Measurements from ENCODE around the gene SLC1A5.

The SLC1A5 gene

GRCh38 chr19:46732966-46733689, 55.3 kb downstream of the SLC1A5 start:
- Histone ChIP-seq H3K9me3 (ENCODE audit: control insufficient read depth in 1 of 2, low read length in 2 of 2) (no peaks in the 10 kb centered on the region), H3K27me3 (ENCODE audit: control insufficient read depth in 1 of 2, insufficient read depth in 2 of 2, low read length in 2 of 2) (no peaks in the 10 kb centered on the region), H3K9ac (ENCODE audit: low read depth in 1 of 2, low read length in 2 of 2) (no peak overlapping the region), H3K27ac (ENCODE audit: low read depth, low read length) (no peak overlapping the region), H3K4me3 (ENCODE audit: low read depth in 1 of 2, low read length in 2 of 2) (no peak overlapping the region), H3K4me1 (ENCODE audit: control insufficient read depth in 1 of 2, insufficient read depth in 2 of 2, low read length in 2 of 2) (peaks cover 8 to 24% of the 10 kb centered on the region in 2 donors), H3K36me3 (ENCODE audit: control insufficient read depth in 1 of 2, insufficient read depth in 2 of 2, low read length in 2 of 2) (peaks cover 44 to 84% of the 10 kb centered on the region in 2 donors)

- H3K27me3 ChIP-seq (ENCODE audit: control insufficient read depth in 1 of 2, insufficient read depth in 2 of 2, low read length in 2 of 2): no peaks in the 10 kb centered on the region
- H3K36me3 ChIP-seq (ENCODE audit: control insufficient read depth in 1 of 2, insufficient read depth in 2 of 2, low read length in 2 of 2): peaks cover 49 to 84% of the 10 kb centered on the region in 2 donors
- no peak overlapping the region for H3K27ac ChIP-seq (ENCODE audit: low read depth, low read length)
- no peak overlapping the region for H3K9ac ChIP-seq (ENCODE audit: low read depth in 1 of 2, low read length in 2 of 2)
- H3K4me1 ChIP-seq (ENCODE audit: control insufficient read depth in 1 of 2, insufficient read depth in 2 of 2, low read length in 2 of 2): peaks cover 8 to 24% of the 10 kb centered on the region in 2 donors
- no peak overlapping the region for H3K4me3 ChIP-seq (ENCODE audit: low read depth in 1 of 2, low read length in 2 of 2)
- no peaks in the 10 kb centered on the region for H3K9me3 ChIP-seq (ENCODE audit: control insufficient read depth in 1 of 2, low read length in 2 of 2)
These were observed 56.0 kb downstream of the SLC1A5 start for GRCh38 chr19:46732172-46732938.

GRCh38 chr19:46731584-46731983, 56.8 kb downstream of the SLC1A5 start:
- no peak overlapping the region for H3K4me3 ChIP-seq (ENCODE audit: low read depth in 1 of 2, low read length in 2 of 2)
- no peak overlapping the region for H3K27ac ChIP-seq (ENCODE audit: low read depth, low read length)
- no peaks in the 10 kb centered on the region for H3K9me3 ChIP-seq (ENCODE audit: control insufficient read depth in 1 of 2, low read length in 2 of 2)
- H3K9ac ChIP-seq (ENCODE audit: low read depth in 1 of 2, low read length in 2 of 2): no peak overlapping the region
- peaks cover 8 to 18% of the 10 kb centered on the region in 2 donors for H3K4me1 ChIP-seq (ENCODE audit: control insufficient read depth in 1 of 2, insufficient read depth in 2 of 2, low read length in 2 of 2)
- H3K36me3 ChIP-seq (ENCODE audit: control insufficient read depth in 1 of 2, insufficient read depth in 2 of 2, low read length in 2 of 2): peaks cover 46 to 84% of the 10 kb centered on the region in 2 donors
- no peaks in the 10 kb centered on the region for H3K27me3 ChIP-seq (ENCODE audit: control insufficient read depth in 1 of 2, insufficient read depth in 2 of 2, low read length in 2 of 2)

GRCh38 chr19:46731007-46731501, 57.3 kb downstream of the SLC1A5 start:
- H3K9me3 ChIP-seq (ENCODE audit: control insufficient read depth in 1 of 2, low read length in 2 of 2): no peaks in the 10 kb centered on the region
- no peak overlapping the region for H3K9ac ChIP-seq (ENCODE audit: low read depth in 1 of 2, low read length in 2 of 2)
- H3K4me3 ChIP-seq (ENCODE audit: low read depth in 1 of 2, low read length in 2 of 2): no peak overlapping the region
- H3K27ac ChIP-seq (ENCODE audit: low read depth, low read length): no peak overlapping the region
- H3K4me1 ChIP-seq (ENCODE audit: control insufficient read depth in 1 of 2, insufficient read depth in 2 of 2, low read length in 2 of 2): peaks cover 8 to 18% of the 10 kb centered on the region in 2 donors
- H3K36me3 ChIP-seq (ENCODE audit: control insufficient read depth in 1 of 2, insufficient read depth in 2 of 2, low read length in 2 of 2): peaks cover 46 to 88% of the 10 kb centered on the region in 2 donors
- H3K27me3 ChIP-seq (ENCODE audit: control insufficient read depth in 1 of 2, insufficient read depth in 2 of 2, low read length in 2 of 2): no peaks in the 10 kb centered on the region

- Histone ChIP-seq H3K27ac (ENCODE audit: low read depth, low read length) (no peak overlapping the region), H3K27me3 (ENCODE audit: control insufficient read depth in 1 of 2, insufficient read depth in 2 of 2, low read length in 2 of 2) (no peaks in the 10 kb centered on the region), H3K4me1 (ENCODE audit: control insufficient read depth in 1 of 2, insufficient read depth in 2 of 2, low read length in 2 of 2) (peaks cover 8 to 18% of the 10 kb centered on the region in 2 donors), H3K9me3 (ENCODE audit: control insufficient read depth in 1 of 2, low read length in 2 of 2) (no peaks in the 10 kb centered on the region), H3K9ac (ENCODE audit: low read depth in 1 of 2, low read length in 2 of 2) (no peak overlapping the region), H3K4me3 (ENCODE audit: low read depth in 1 of 2, low read length in 2 of 2) (no peak overlapping the region), H3K36me3 (ENCODE audit: control insufficient read depth in 1 of 2, insufficient read depth in 2 of 2, low read length in 2 of 2) (peaks cover 50 to 92% of the 10 kb centered on the region in 2 donors)
These were observed 57.8 kb downstream of the SLC1A5 start for GRCh38 chr19:46730595-46730994.

- no peak overlapping the region for H3K4me3 ChIP-seq (ENCODE audit: low read depth in 1 of 2, low read length in 2 of 2)
- H3K9me3 ChIP-seq (ENCODE audit: control insufficient read depth in 1 of 2, low read length in 2 of 2): no peaks in the 10 kb centered on the region
- no peaks in the 10 kb centered on the region for H3K27me3 ChIP-seq (ENCODE audit: control insufficient read depth in 1 of 2, insufficient read depth in 2 of 2, low read length in 2 of 2)
- no peak overlapping the region for H3K27ac ChIP-seq (ENCODE audit: low read depth, low read length)
- H3K9ac ChIP-seq (ENCODE audit: low read depth in 1 of 2, low read length in 2 of 2): no peak overlapping the region
- H3K4me1 ChIP-seq (ENCODE audit: control insufficient read depth in 1 of 2, insufficient read depth in 2 of 2, low read length in 2 of 2): peaks cover 8 to 18% of the 10 kb centered on the region in 2 donors
- H3K36me3 ChIP-seq (ENCODE audit: control insufficient read depth in 1 of 2, insufficient read depth in 2 of 2, low read length in 2 of 2): peaks cover 53 to 95% of the 10 kb centered on the region in 2 donors
These were observed 58.2 kb downstream of the SLC1A5 start for GRCh38 chr19:46730187-46730586.

- Histone ChIP-seq H3K4me1 (ENCODE audit: control insufficient read depth in 1 of 2, insufficient read depth in 2 of 2, low read length in 2 of 2) (peaks cover 8 to 18% of the 10 kb centered on the region in 2 donors), H3K4me3 (ENCODE audit: low read depth in 1 of 2, low read length in 2 of 2) (no peak overlapping the region), H3K9me3 (ENCODE audit: control insufficient read depth in 1 of 2, low read length in 2 of 2) (no peaks in the 10 kb centered on the region), H3K36me3 (ENCODE audit: control insufficient read depth in 1 of 2, insufficient read depth in 2 of 2, low read length in 2 of 2) (peaks cover 53 to 97% of the 10 kb centered on the region in 2 donors), H3K9ac (ENCODE audit: low read depth in 1 of 2, low read length in 2 of 2) (no peak overlapping the region), H3K27me3 (ENCODE audit: control insufficient read depth in 1 of 2, insufficient read depth in 2 of 2, low read length in 2 of 2) (no peaks in the 10 kb centered on the region), H3K27ac (ENCODE audit: low read depth, low read length) (no peak overlapping the region)
These were observed 58.7 kb downstream of the SLC1A5 start for GRCh38 chr19:46729696-46730095.

- no peaks in the 10 kb centered on the region for H3K9me3 ChIP-seq (ENCODE audit: control insufficient read depth in 1 of 2, low read length in 2 of 2)
- H3K4me1 ChIP-seq (ENCODE audit: control insufficient read depth in 1 of 2, insufficient read depth in 2 of 2, low read length in 2 of 2): peaks cover 8 to 18% of the 10 kb centered on the region in 2 donors
- no peaks in the 10 kb centered on the region for H3K27me3 ChIP-seq (ENCODE audit: control insufficient read depth in 1 of 2, insufficient read depth in 2 of 2, low read length in 2 of 2)
- H3K9ac ChIP-seq (ENCODE audit: low read depth in 1 of 2, low read length in 2 of 2): no peak overlapping the region
- peaks cover 46 to 96% of the 10 kb centered on the region in 2 donors for H3K36me3 ChIP-seq (ENCODE audit: control insufficient read depth in 1 of 2, insufficient read depth in 2 of 2, low read length in 2 of 2)
- H3K4me3 ChIP-seq (ENCODE audit: low read depth in 1 of 2, low read length in 2 of 2): no peak overlapping the region
- H3K27ac ChIP-seq (ENCODE audit: low read depth, low read length): no peak overlapping the region
These were observed 59.6 kb downstream of the SLC1A5 start for GRCh38 chr19:46728693-46729339.

- Histone ChIP-seq H3K9ac (ENCODE audit: low read depth in 1 of 2, low read length in 2 of 2) (no peak overlapping the region), H3K27me3 (ENCODE audit: control insufficient read depth in 1 of 2, insufficient read depth in 2 of 2, low read length in 2 of 2) (no peaks in the 10 kb centered on the region), H3K4me1 (ENCODE audit: control insufficient read depth in 1 of 2, insufficient read depth in 2 of 2, low read length in 2 of 2) (peaks cover 8 to 18% of the 10 kb centered on the region in 2 donors), H3K9me3 (ENCODE audit: control insufficient read depth in 1 of 2, low read length in 2 of 2) (no peaks in the 10 kb centered on the region), H3K36me3 (ENCODE audit: control insufficient read depth in 1 of 2, insufficient read depth in 2 of 2, low read length in 2 of 2) (peaks cover 43 to 96% of the 10 kb centered on the region in 2 donors), H3K27ac (ENCODE audit: low read depth, low read length) (no peak overlapping the region), H3K4me3 (ENCODE audit: low read depth in 1 of 2, low read length in 2 of 2) (no peak overlapping the region)
These were observed 60.2 kb downstream of the SLC1A5 start for GRCh38 chr19:46728208-46728607.

- Histone ChIP-seq H3K4me3 (ENCODE audit: low read depth in 1 of 2, low read length in 2 of 2) (no peak overlapping the region), H3K9ac (ENCODE audit: low read depth in 1 of 2, low read length in 2 of 2) (no peak overlapping the region), H3K36me3 (ENCODE audit: control insufficient read depth in 1 of 2, insufficient read depth in 2 of 2, low read length in 2 of 2) (peaks cover 38 to 96% of the 10 kb centered on the region in 2 donors), H3K27me3 (ENCODE audit: control insufficient read depth in 1 of 2, insufficient read depth in 2 of 2, low read length in 2 of 2) (no peaks in the 10 kb centered on the region), H3K4me1 (ENCODE audit: control insufficient read depth in 1 of 2, insufficient read depth in 2 of 2, low read length in 2 of 2) (peaks cover 4 to 16% of the 10 kb centered on the region in 2 donors), H3K27ac (ENCODE audit: low read depth, low read length) (no peak overlapping the region), H3K9me3 (ENCODE audit: control insufficient read depth in 1 of 2, low read length in 2 of 2) (no peaks in the 10 kb centered on the region)
These were observed 60.6 kb downstream of the SLC1A5 start for GRCh38 chr19:46727757-46728156.
